Spleen (tissue), 7 donors: Measurements from ENCODE around the gene LCN2.

Experiments used
- CTCF ChIP-seq, 11 experiments: fragments of 200-600 bp in 7 of 11; fragments of 450-650 bp in 4 of 11; sonication (generic) in 4 of 11; IDR thresholded peaks in 8 of 11; conservative IDR thresholded peaks in 3 of 11; 1 replicate in 7 of 11; 2 replicates in 4 of 11; pipeline versions ENCODE4 v1.4.0 to v1.8.0; 2016 to 2021; ENCODE audit warnings: antibody characterized with exemption in 11 of 11, inconsistent platforms in 4 of 11, mild to moderate bottlenecking in 1 of 11
- POLR2A ChIP-seq, 3 donors: fragments of 450-650 bp; IDR thresholded peaks; one replicate each; pipeline ENCODE4 v1.5.1; 2017; ENCODE audit warnings: antibody characterized with exemption in 3 of 3, mild to moderate bottlenecking in 1 of 3
- donor health status: DM: no; HTN: no; CAD: no; lungs with moderate emphysema.
- donor health status: DM: no; HTN: no; CAD: no.
- donor health status: DM: no; HTN: no; CAD: no.

- no peak for TF ChIP-seq CTCF (IDR thresholded peaks at IDR 0.05 in 8 of 11, conservative IDR thresholded peaks at IDR 0.05 in 3 of 11)
- no peak for TF ChIP-seq POLR2A (IDR thresholded peaks at IDR 0.05)
These were observed 9.6 kb upstream of the LCN2 start for GRCh38 chr9:128139621-128140020.
